Esophagus squamous epithelium (tissue), 4 donors: ENCODE results near the gene TP63.

Source experiments
- CTCF ChIP-seq, 6 experiments: fragments of 450-650 bp in 4 of 6; fragments of 200-600 bp in 2 of 6; sonication (generic) in 2 of 6; IDR thresholded peaks; one replicate each; pipeline ENCODE4 v1.5.1; 2016 to 2019; ENCODE audit warnings: antibody characterized with exemption in 6 of 6, mild to moderate bottlenecking in 4 of 6, moderate library complexity in 4 of 6
- POLR2A ChIP-seq, 4 donors: fragments of 450-650 bp; IDR thresholded peaks; one replicate each; pipeline ENCODE4 v1.6.1; 2017; ENCODE audit warnings: antibody characterized with exemption in 4 of 4, mild to moderate bottlenecking in 4 of 4, moderate library complexity in 3 of 4

- TF ChIP-seq CTCF (IDR thresholded peaks at IDR 0.05) (no peak), POLR2A (IDR thresholded peaks at IDR 0.05) (peak in 3 of 4 donors; percentile 75 to 96 (median 82))
These were observed 158.2 kb downstream of the TP63 start for GRCh38 chr3:189789432-189789831.
